ENCODE measurements around the gene ETV1. TPM values are rescaled to one million over a fixed set of nuclear protein-coding genes. Genes with fewer than 3 reads are reported as not detected.
"Not testable (repeated sequence)": the region's sequence is repeated elsewhere in the genome, so short reads cannot be mapped to it uniquely, and the experiment has no call there.

Gene ETV1
- total RNA-seq, 2 donors from 2014 or later: 6.1 to 9.2 TPM

DNA sequence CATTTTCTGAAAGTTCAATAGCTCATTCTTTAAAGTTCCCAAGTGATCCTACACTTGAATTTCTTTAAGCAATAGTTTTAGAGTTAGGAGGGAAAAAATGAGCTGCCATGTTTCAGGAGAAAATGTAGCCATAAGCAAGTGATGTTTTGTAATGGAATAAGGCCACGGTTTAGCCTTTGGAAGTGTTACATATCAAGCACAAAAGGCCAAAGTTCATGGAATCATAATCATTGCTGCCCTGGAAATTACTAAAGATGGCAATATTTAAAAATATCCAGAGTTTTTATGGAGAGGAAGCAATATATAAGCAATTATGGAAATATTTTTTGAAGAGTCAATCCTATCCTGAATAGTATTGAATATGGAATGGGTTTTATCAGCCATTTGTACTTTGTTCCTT is 68.4 kb downstream of the ETV1 start:
- Histone ChIP-seq H3K27me3 (replicated peaks; ENCODE audit: insufficient read depth) (no peaks in the 10 kb centered on the region), H3K27ac (no peak overlapping the region), H3K4me1 (replicated peaks) (no peaks in the 10 kb centered on the region), H3K4me3 (no peak overlapping the region), H3K9me3 (no peaks in the 10 kb centered on the region), H3K36me3 (no peaks in the 10 kb centered on the region)
- DNase-seq (ENCODE audit: low spot score): no peak
- 81% methylated on average over 1 of the region's 1 CpG for WGBS
- intact Hi-C loops (cut with DNase I): no loop called here
- no peak for TF ChIP-seq POLR2AphosphoS5 (IDR thresholded peaks at IDR 0.05)
- TF ChIP-seq POLR2A (IDR thresholded peaks at IDR 0.05): no peak
- TF ChIP-seq CTCF (IDR thresholded peaks at IDR 0.05): no peak

DNA sequence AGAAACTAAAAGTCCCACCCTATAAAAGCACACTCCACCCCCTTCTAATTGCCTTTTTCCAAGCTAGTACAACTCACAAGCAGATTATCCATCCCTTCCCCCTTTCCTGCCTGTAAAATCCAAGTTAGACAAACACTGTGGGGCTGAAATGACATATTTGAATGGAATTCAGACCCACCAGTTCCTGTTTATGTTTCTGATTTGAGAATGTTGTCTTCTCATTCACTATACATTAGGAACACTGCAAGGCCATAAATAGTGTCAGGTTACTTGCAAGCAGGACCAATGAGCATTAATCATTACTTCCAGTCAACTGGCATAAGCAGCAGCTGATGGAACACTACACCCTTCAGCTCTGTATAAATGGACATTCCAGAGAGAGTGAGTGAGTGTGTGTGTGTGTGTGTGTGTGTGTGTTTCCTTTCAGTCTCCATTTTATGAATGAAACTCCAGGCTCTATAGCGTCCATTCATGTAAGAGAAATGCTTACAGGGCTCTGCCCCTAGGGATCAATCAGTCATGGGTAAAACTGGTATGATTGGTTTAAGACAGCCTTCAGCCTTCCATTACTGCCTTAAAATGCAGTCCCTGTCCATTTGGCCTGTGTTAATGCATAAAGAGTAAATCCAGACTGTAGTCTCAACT is 69.3 kb downstream of the ETV1 start:
- intact Hi-C loops (cut with DNase I): no loop called here
- no peak overlapping the region for H3K27ac ChIP-seq
- TF ChIP-seq POLR2AphosphoS5 (IDR thresholded peaks at IDR 0.05) (peak; percentile 54), POLR2A (IDR thresholded peaks at IDR 0.05) (no peak), CTCF (IDR thresholded peaks at IDR 0.05) (no peak)
- H3K36me3 ChIP-seq: no peaks in the 10 kb centered on the region
- no peaks in the 10 kb centered on the region for H3K9me3 ChIP-seq
- no peak overlapping the region for H3K4me3 ChIP-seq
- peak; percentile 51 for DNase-seq (ENCODE audit: low spot score)
- WGBS: 10% methylated on average over 1 of the region's 1 CpG
- H3K4me1 ChIP-seq (replicated peaks): no peaks in the 10 kb centered on the region
- H3K27me3 ChIP-seq (replicated peaks; ENCODE audit: insufficient read depth): no peaks in the 10 kb centered on the region

DNA sequence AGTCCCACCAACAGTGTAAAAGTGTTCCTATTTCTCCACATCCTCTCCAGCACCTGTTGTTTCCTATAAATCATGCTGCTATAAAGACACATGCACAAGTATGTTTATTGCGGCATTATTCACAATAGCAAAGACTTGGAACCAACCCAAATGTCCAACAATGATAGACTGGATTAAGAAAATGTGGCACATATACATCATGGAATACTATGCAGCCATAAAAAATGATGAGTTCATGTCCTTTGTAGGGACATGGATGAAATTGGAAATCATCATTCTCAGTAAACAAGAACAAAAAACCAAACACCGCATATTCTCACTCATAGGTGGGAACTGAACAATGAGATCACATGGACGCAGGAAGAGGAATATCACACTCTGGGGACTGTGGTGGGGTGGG is 71.1 kb downstream of the ETV1 start:
- H3K27ac ChIP-seq; intact Hi-C loops (cut with DNase I); H3K9me3 ChIP-seq; H3K4me1 ChIP-seq (replicated peaks); H3K36me3 ChIP-seq; H3K27me3 ChIP-seq (replicated peaks; ENCODE audit: insufficient read depth); DNase-seq (ENCODE audit: low spot score); H3K4me3 ChIP-seq: not testable (repeated sequence)
- 92% methylated on average over 3 of the region's 3 CpGs for WGBS

GRCh38 chr7:13917103-13917502 is 72.4 kb downstream of the ETV1 start:
- intact Hi-C loops (cut with DNase I); DNase-seq (ENCODE audit: low spot score); H3K4me3 ChIP-seq; H3K27ac ChIP-seq; H3K27me3 ChIP-seq (replicated peaks; ENCODE audit: insufficient read depth); H3K9me3 ChIP-seq; H3K4me1 ChIP-seq (replicated peaks); H3K36me3 ChIP-seq: not testable (repeated sequence)
- WGBS: 70% methylated on average over 7 of the region's 7 CpGs

GRCh38 chr7:13915891-13916290 is 73.6 kb downstream of the ETV1 start:
- intact Hi-C loops (cut with DNase I): no loop called here
- H3K27me3 ChIP-seq (replicated peaks; ENCODE audit: insufficient read depth): no peaks in the 10 kb centered on the region
- no peaks in the 10 kb centered on the region for H3K4me1 ChIP-seq (replicated peaks)
- WGBS: 49% methylated on average over 2 of the region's 2 CpGs
- no peak overlapping the region for H3K4me3 ChIP-seq
- H3K9me3 ChIP-seq: no peaks in the 10 kb centered on the region
- no peaks in the 10 kb centered on the region for H3K36me3 ChIP-seq
- H3K27ac ChIP-seq: no peak overlapping the region
- no peak for DNase-seq (ENCODE audit: low spot score)
- TF ChIP-seq POLR2AphosphoS5 (IDR thresholded peaks at IDR 0.05) (no peak), CTCF (IDR thresholded peaks at IDR 0.05) (no peak), POLR2A (IDR thresholded peaks at IDR 0.05) (no peak)

DNA sequence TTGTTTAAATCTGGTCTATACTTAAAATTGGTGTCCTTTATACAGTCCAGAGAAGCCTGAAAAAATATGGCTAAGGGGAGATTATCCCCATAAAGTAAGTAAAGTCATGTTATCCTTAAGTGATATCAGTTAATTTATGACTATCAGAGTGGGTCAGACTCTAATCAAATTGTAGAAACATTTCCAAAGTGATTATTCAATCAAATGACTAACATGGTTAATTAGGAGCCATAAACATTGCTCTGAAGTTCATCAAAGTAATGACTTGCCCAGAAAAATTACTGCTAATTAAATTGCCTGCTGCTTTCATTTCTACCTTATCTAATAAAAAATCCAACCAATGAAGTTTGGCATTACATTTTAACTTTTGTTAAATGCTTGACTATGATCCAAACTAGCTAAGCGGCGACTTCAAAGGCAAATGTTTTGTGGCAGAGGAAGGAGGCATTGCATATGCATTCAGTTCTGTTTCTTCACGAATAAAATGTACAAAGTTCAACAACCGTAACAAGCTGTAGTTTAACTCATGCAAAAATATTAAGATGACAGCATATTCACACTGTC is 76.7 kb downstream of the ETV1 start:
- WGBS: 13% methylated on average over 4 of the region's 4 CpGs
- Histone ChIP-seq H3K36me3 (no peaks in the 10 kb centered on the region), H3K9me3 (no peaks in the 10 kb centered on the region), H3K27ac (no peak overlapping the region), H3K27me3 (replicated peaks; ENCODE audit: insufficient read depth) (no peaks in the 10 kb centered on the region), H3K4me3 (no peak overlapping the region), H3K4me1 (replicated peaks) (no peaks in the 10 kb centered on the region)
- intact Hi-C loops (cut with DNase I): no loop called here
- DNase-seq (ENCODE audit: low spot score): no peak
- no peak for TF ChIP-seq POLR2AphosphoS5 (IDR thresholded peaks at IDR 0.05)
- no peak for TF ChIP-seq POLR2A (IDR thresholded peaks at IDR 0.05)
- TF ChIP-seq CTCF (IDR thresholded peaks at IDR 0.05): no peak
